ENCODE data around the gene RABGAP1L. TPM values are rescaled to one million over a fixed set of nuclear protein-coding genes. Genes with fewer than 3 reads are reported as not detected.

RABGAP1L gene
- total and polyA plus RNA-seq, 2 donors (not counting 3 experiments of a cell fraction or from before 2014, with no cell fraction given), result 6.4 to 22.2 TPM

DNA sequence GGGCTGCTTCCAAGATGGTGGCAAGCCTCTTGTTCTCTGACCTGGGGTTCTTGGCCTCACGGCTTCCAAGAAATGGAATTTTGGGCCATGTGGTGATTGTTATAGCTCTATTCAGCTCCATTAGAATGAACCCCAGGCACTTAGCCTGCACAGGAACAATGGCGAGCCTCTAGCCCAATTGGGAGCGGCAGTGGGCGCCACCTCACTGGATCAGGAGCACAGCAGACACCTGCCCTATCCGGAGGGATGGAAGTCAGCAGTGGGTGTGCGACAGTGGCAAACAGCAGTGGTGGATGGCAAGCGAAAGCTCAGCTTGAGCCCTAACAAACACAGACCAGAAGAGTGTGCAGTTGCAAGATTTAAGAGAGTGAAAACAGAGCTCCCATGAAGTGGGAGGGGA lies 519.3 kb downstream of the RABGAP1L start:
- intact Hi-C loops (cut with micrococcal nuclease), result no loop called here
- no TSS peak for BruUV-seq (replicated peaks)
- H3K4me3 ChIP-seq (replicated peaks in 1 of 3; ENCODE audit: insufficient read depth in 1 of 3, low read depth in 1 of 3, low read length in 3 of 3), result no peak overlapping the region
- no peak overlapping the region for H3K27ac ChIP-seq (ENCODE audit: insufficient read depth, low read depth, low read length)
- H3K9me3 ChIP-seq (replicated peaks; ENCODE audit: control insufficient read depth, insufficient read depth, low read length), result no peaks in the 10 kb centered on the region
- POLR2A ChIA-PET, result no interaction called here
- H4K20me1 ChIP-seq (replicated peaks; ENCODE audit: control insufficient read depth, extremely low read depth, insufficient read depth, low read length), result no peaks in the 10 kb centered on the region
- no peak for FAIRE-seq
- no peaks in the 10 kb centered on the region for H3K79me2 ChIP-seq (ENCODE audit: control insufficient read depth, insufficient read depth, low read length)
- TF ChIP-seq, protein P1, sequence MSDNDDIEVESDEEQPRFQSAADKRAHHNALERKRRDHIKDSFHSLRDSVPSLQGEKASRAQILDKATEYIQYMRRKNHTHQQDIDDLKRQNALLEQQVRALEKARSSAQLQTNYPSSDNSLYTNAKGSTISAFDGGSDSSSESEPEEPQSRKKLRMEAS (IDR thresholded peaks at IDR 0.05; ENCODE audit: insufficient read depth, insufficient read length), result no peak
- TF ChIP-seq POLR2A (IDR thresholded peaks at IDR 0.05; ENCODE audit: low read depth, low read length), result no peak
- no peak for TF ChIP-seq EZH2 (IDR thresholded peaks at IDR 0.05; ENCODE audit: borderline replicate concordance, low read depth, low read length, severe bottlenecking)
- TF ChIP-seq MYC (IDR thresholded peaks at IDR 0.05; ENCODE audit: low read depth, low read length), result no peak
- no peak for TF ChIP-seq FOS (IDR thresholded peaks at IDR 0.05; ENCODE audit: borderline replicate concordance, insufficient read depth, low read length)
- TF ChIP-seq JUN (IDR thresholded peaks at IDR 0.05; ENCODE audit: borderline replicate concordance, insufficient read depth, insufficient read length, low read depth), result no peak
- TF ChIP-seq POLR2AphosphoS5 (IDR thresholded peaks at IDR 0.05; ENCODE audit: insufficient read depth, low read depth, low read length), result no peak
- no peak for TF ChIP-seq GATA2 (IDR thresholded peaks at IDR 0.05; ENCODE audit: insufficient read depth, insufficient read length, low read depth, low read length)
- TF ChIP-seq, protein P2, sequence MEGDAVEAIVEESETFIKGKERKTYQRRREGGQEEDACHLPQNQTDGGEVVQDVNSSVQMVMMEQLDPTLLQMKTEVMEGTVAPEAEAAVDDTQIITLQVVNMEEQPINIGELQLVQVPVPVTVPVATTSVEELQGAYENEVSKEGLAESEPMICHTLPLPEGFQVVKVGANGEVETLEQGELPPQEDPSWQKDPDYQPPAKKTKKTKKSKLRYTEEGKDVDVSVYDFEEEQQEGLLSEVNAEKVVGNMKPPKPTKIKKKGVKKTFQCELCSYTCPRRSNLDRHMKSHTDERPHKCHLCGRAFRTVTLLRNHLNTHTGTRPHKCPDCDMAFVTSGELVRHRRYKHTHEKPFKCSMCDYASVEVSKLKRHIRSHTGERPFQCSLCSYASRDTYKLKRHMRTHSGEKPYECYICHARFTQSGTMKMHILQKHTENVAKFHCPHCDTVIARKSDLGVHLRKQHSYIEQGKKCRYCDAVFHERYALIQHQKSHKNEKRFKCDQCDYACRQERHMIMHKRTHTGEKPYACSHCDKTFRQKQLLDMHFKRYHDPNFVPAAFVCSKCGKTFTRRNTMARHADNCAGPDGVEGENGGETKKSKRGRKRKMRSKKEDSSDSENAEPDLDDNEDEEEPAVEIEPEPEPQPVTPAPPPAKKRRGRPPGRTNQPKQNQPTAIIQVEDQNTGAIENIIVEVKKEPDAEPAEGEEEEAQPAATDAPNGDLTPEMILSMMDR (IDR thresholded peaks at IDR 0.05; ENCODE audit: extremely low read depth in 1 of 2, insufficient read depth in 1 of 2, low read depth in 1 of 2, low read length in 2 of 2), result no peak
- no peaks in the 10 kb centered on the region for H3K36me3 ChIP-seq (ENCODE audit: control insufficient read depth in 2 of 2, extremely low read depth in 1 of 2, insufficient read depth in 2 of 2, low read length in 2 of 2)
- DNase-seq (ENCODE audit: low read depth, low spot score), result no peak
- CTCF ChIA-PET, result no interaction called here
- H3K27me3 ChIP-seq (ENCODE audit: control insufficient read depth in 2 of 2, insufficient read depth in 2 of 2, low read length in 2 of 2), result no peaks in the 10 kb centered on the region
- no peak overlapping the region for H3K4me2 ChIP-seq (ENCODE audit: insufficient read depth, low read length)
- no peaks in the 10 kb centered on the region for H3K9me1 ChIP-seq (replicated peaks; ENCODE audit: control insufficient read depth, extremely low read depth, insufficient read depth, low read length)
- H3K9ac ChIP-seq (replicated peaks; ENCODE audit: extremely low read depth, insufficient read depth, low read length), result no peak overlapping the region
- no peaks in the 10 kb centered on the region for H3K4me1 ChIP-seq (ENCODE audit: control insufficient read depth, extremely low read depth, insufficient read depth, low read length)
- H2AFZ ChIP-seq (ENCODE audit: low read depth, low read length), result no peak overlapping the region
- dilution Hi-C loops (cut with MboI; ENCODE audit: extremely low pct_ligation_motif_present, low sequenced_read_pairs), result no loop called here

All from endothelial cell of umbilical vein (primary cell).